22Rv1 (cell line): Measurements from ENCODE around the gene C1QTNF8.

Experiments
- CTCF ChIP-seq: fragments of 450-650 bp; IDR thresholded peaks from 2 replicates; pipeline ENCODE4 v1.5.1; 2017; ENCODE audit warnings: mild to moderate bottlenecking
- ZFX ChIP-seq: fragments of 450-650 bp; IDR thresholded peaks from 2 replicates; pipeline ENCODE4 v1.6.1; 2017; ENCODE audit warnings: antibody characterized with exemption, borderline replicate concordance

GRCh38 chr16:1068451-1068850, 27.6 kb downstream of the C1QTNF8 start:
- TF ChIP-seq CTCF (no peak), ZFX (no peak)
